ENCODE data around the gene USH1G. TPM values are rescaled to one million over a fixed set of nuclear protein-coding genes. Genes with fewer than 3 reads are reported as not detected.

The USH1G gene
- total and polyA plus RNA-seq, 12 donors = not detected

DNA sequence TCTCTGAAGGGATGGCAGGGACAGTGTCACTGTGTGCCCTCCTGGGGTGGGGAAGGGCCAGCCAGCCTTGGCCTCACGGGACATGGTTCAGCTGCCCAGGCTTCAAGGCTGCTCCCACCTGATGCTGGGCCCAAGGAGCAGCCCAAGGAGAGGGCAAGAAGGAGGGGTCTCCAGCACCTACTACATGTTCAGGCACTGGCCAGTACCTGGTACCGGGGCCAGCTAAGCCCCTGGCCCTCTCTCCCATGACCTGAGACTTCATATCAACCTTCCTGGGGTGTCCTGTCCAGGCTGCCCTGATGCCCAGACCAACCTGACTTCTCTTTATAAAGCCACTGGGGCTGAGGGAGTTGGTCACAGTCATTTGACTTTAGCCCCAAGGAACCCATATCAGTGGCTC, 1.3 kb downstream of the USH1G start:
- DNase-seq = no peak
- intact Hi-C loops (cut with DNase I) = loop anchor here in 2 of 10 donors (5.0 kb wide), 1 partner anchor 36 kb away; no protein-coding TSS in a partner anchor
- Histone ChIP-seq H3K27ac (no peak overlapping the region), H3K4me1 (peaks cover 2 to 32% (median 23%) of the 10 kb centered on the region in 9 donors), H3K4me3 (no peak overlapping the region), H3K36me3 (no peaks in the 10 kb centered on the region), H3K9me3 (no peaks in the 10 kb centered on the region), H3K27me3 (peaks cover 22 to 95% (median 89%) of the 10 kb centered on the region in 7 donors)
- 85 to 90% methylated on average over 2 of the region's 2 CpGs for WGBS, 2 donors
- TF ChIP-seq, protein P1, sequence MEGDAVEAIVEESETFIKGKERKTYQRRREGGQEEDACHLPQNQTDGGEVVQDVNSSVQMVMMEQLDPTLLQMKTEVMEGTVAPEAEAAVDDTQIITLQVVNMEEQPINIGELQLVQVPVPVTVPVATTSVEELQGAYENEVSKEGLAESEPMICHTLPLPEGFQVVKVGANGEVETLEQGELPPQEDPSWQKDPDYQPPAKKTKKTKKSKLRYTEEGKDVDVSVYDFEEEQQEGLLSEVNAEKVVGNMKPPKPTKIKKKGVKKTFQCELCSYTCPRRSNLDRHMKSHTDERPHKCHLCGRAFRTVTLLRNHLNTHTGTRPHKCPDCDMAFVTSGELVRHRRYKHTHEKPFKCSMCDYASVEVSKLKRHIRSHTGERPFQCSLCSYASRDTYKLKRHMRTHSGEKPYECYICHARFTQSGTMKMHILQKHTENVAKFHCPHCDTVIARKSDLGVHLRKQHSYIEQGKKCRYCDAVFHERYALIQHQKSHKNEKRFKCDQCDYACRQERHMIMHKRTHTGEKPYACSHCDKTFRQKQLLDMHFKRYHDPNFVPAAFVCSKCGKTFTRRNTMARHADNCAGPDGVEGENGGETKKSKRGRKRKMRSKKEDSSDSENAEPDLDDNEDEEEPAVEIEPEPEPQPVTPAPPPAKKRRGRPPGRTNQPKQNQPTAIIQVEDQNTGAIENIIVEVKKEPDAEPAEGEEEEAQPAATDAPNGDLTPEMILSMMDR (IDR thresholded peaks at IDR 0.05) = no peak
- ATAC-seq = peak in 1 of 8 donors; percentile 15

DNA sequence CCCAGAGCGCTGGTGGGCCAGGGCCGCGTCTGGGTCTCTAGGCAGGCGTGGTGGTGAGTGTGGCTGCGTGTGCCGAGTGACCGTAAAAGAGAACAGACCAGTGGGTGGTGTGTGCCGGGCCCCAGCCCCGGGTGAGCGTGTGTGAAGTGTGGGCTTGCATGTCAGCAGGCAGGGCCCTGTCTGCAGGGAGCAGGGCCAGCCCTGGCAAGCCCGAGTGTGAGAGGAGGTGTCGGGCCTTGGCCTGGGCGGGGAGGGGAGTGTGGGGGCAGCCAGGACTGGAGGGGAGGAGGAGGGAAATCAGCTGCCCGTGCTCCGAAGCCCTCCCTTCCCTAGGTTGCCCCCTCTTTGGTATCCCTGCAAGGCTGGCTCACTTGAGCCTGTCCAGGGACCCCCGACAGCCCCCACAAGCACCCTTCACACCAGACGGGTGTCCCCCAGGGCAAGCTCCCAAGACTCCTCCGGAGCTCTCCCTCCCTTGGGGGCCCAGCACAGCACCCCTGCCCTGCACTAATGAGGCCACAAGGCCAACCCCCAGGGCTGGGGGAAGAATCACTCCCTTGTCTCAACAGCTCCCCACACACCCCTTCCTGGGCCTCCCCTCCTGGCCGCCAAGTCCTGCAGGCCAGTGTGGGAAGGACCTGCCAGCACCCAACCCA, 1.9 kb downstream of the USH1G start:
- peak in 2 of 8 donors; percentile 7 to 32 for ATAC-seq
- Histone ChIP-seq H3K4me3 (no peak overlapping the region), H3K9me3 (no peaks in the 10 kb centered on the region), H3K4me1 (peaks cover 2 to 32% (median 23%) of the 10 kb centered on the region in 9 donors), H3K27ac (no peak overlapping the region), H3K27me3 (peaks cover 22 to 93% (median 86%) of the 10 kb centered on the region in 7 donors), H3K36me3 (no peaks in the 10 kb centered on the region)
- 45 to 52% methylated on average over 17 to 19 of the region's 19 CpGs for WGBS, 2 donors
- intact Hi-C loops (cut with DNase I) = loop anchor here in 2 of 10 donors (5.0 kb wide), 1 partner anchor 36 kb away; no protein-coding TSS in a partner anchor
- no peak for DNase-seq
- TF ChIP-seq, protein P1 (IDR thresholded peaks at IDR 0.05) = no peak

DNA sequence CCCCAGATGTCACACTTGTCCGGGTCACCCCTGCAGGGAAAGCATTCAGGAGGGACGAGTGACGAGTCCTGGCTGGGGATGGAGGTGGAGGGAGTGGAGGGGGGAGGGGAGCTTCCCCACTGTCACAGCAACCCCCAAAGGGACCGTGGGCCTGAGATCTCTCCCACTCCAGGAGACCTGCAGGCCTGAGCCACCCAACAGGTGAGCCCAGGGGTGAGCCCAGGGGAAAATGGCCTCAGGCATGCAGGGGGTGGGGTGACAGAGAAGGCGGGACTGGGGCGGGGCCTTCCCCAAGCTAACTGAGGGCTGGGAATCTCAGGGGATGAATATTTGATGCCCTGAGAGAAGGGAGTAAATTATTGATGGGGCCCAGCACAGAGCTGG, 2.4 kb downstream of the USH1G start:
- 41 to 48% methylated on average over 6 of the region's 6 CpGs for WGBS, 2 donors
- ATAC-seq = no peak

DNA sequence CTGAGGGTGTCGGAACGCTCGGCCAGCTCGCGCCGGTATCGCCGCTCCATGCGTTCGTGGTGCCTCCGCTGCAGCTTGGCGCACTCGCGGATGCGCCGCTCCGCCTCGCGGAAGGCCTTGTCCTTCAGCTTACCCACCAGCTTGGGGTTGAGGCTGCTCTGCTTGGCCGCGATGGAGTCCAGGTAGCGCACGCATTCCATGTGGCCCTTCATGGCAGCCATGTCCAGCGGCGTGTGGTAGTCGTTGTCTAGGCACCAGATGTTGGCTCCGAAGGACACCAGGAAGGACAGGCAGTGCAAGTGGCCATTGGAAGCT, 2.8 kb downstream of the USH1G start:
- Histone ChIP-seq H3K36me3 (no peaks in the 10 kb centered on the region), H3K4me3 (peak overlapping the region in 1 of 10 donors; percentile 2), H3K27ac (no peak overlapping the region), H3K27me3 (peaks cover 22 to 92% (median 79%) of the 10 kb centered on the region in 7 donors), H3K4me1 (peaks cover 2 to 32% (median 23%) of the 10 kb centered on the region in 9 donors), H3K9me3 (no peaks in the 10 kb centered on the region)
- DNase-seq (no peak), ATAC-seq (no peak)
- TF ChIP-seq, protein P1 (IDR thresholded peaks at IDR 0.05) = no peak
- 71 to 78% methylated on average over 27 of the region's 27 CpGs for WGBS, 2 donors
- intact Hi-C loops (cut with DNase I) = loop anchor here in 2 of 10 donors (5.0 kb wide), 1 partner anchor 37 kb away; no protein-coding TSS in a partner anchor

More for the DNA sequence above, 2.4 kb downstream of the USH1G start:
- Histone ChIP-seq H3K27ac (no peak overlapping the region), H3K4me3 (no peak overlapping the region), H3K4me1 (peaks cover 2 to 32% (median 23%) of the 10 kb centered on the region in 9 donors), H3K27me3 (peaks cover 22 to 93% (median 82%) of the 10 kb centered on the region in 7 donors), H3K9me3 (no peaks in the 10 kb centered on the region), H3K36me3 (no peaks in the 10 kb centered on the region)
- DNase-seq = no peak
- intact Hi-C loops (cut with DNase I) = loop anchor here in 2 of 10 donors (5.0 kb wide), 1 partner anchor 37 kb away; no protein-coding TSS in a partner anchor
- TF ChIP-seq, protein P1 (IDR thresholded peaks at IDR 0.05) = no peak

All from heart right ventricle (tissue), 16 donors.